Renal pelvis (tissue), 4 donors: Measurements from ENCODE around the gene WEE1. TPM values are rescaled to one million over a fixed set of nuclear protein-coding genes. Genes with fewer than 3 reads are reported as not detected.
A peak's percentile ranks its signal among the peaks of the same experiment; 100 is the strongest.

Experiments
- DNase-seq: peaks from one replicate; pipeline ENCODE4 v3.0.0-alpha.2; 2013
- polyA plus RNA-seq, 3 donors: library from polyadenylated mRNA; unstranded; fragments of 120-200 nt; gene quantifications; one replicate each; pipeline ENCODE4 v1.2.1, GENCODE V29; 2013; ENCODE audit not compliant: insufficient read length in 3 of 3

WEE1 gene
- polyA plus RNA-seq, 3 donors = 77.2 to 96.9 (median 91.3) TPM

DNA sequence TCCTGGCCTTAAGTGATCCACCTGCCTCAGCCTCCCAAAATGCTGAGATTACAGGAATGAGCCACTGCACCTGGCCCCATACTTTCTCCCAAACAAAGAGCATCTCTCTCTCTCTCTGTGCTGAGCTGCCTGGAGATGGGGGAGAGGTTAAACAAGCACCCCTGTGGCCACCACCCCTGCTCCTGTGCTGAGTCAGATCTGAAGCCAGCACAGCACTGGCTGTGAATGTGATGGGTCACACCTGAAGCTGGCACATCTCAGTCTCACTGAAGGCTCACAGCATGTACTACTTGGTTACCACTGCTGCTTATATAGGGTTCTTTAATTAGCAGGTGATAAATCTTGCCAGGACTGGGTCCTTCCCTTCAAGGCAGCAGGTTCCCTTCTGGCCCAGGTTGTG lies 10.8 kb upstream of the WEE1 start:
- no peak for DNase-seq

DNA sequence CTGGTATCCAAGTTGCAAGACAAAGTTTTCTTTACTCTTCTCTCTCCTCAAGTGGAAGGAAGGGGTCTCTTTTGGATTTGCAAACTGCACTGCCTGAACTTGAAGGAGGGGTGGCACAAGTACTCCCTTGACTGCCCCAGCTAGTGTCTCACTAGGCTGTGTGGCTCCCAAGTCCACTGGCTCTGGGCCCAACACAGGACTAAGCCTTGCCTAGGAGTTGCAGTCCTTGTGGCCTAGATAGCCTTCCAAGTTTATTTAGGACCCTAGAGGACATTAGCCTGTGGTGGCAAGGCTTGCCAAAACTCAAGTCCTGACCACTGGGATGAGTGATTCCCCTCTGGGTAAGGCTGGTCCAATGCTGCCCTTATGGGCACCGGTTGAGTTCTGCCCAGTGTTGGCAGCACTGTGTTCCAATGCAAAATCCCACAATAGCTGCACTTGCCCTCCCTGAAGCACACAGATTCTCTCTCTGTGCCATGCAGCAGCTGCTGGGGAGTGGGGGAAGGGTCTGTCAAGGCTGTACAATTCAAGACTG lies 10.2 kb upstream of the WEE1 start:
- DNase-seq = no peak

DNA sequence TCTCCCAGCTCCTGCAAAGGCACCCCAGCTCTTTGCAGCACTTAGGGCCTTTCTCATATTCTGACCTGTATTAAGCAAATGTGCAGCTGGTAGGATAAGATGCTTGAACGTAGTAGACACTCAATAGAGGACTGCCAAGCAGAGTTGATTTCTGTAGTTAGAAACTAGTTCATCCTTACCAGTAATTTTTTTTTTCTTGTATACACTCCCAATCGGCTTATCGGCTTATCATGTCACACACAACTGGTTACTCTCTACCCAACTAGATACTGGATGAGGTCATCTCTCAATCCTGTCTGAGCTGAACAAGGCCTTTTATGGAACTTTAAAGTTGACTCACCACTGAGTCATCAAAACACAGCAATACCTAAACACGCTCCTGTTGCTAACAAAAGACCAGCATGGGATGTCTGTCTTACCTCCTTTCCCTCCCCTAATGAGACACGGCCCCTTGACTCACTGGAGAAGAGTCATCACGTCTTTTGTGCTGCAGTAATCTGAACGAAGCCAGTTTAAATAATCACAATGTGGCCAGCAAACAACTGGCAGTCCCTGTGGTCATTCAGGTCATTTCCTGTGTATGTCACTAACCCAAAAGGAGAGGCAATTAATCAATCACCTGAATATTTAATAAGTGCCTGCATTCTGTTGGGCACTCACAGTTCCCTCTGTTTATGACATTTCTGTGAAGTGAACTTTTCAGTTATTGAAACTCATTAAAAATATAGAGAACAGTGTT lies 7.5 kb upstream of the WEE1 start:
- DNase-seq = no peak

DNA sequence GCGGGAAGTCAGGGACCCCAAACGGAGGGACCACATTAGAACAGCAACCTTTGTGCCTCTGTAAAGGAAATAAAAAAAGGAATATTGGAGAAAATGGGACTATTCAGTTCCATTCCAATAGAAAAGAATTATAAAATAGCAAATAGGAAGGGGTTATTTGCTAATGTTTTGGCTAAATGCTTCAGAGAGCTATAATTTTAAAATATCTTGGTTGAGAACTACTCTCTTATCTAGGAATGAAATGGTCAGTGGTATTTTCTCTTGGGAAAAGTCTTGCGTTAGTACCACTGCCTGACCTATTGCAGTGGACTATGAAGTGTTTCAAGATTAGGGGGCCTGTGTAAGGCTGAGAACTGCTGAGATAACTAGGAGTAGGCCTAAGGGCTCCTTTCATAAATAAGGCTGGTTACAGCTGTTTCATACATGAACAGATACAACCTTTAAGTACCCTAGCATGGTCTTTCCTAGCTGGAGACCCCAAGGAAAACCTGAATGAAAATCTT lies 6.9 kb upstream of the WEE1 start:
- DNase-seq = no peak

DNA sequence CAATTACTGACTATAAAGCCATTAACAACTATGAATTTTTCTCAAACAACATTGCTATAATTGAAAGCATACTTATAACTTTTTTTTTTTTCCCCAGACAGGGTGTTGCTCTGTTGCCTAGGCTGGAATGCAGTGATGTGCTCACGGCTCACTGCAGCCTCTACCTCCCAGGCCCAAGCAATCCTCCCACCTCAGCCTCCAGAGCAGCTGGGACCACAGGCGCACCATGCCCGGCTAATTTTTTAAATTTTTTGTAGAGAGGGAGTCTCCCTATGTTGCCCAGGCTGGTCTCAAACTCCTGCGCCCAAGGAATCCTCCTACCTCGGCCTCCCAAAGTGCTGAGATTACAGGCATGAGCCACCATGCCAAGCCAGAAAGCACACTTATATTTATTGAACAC lies 6.1 kb upstream of the WEE1 start:
- DNase-seq = no peak

DNA sequence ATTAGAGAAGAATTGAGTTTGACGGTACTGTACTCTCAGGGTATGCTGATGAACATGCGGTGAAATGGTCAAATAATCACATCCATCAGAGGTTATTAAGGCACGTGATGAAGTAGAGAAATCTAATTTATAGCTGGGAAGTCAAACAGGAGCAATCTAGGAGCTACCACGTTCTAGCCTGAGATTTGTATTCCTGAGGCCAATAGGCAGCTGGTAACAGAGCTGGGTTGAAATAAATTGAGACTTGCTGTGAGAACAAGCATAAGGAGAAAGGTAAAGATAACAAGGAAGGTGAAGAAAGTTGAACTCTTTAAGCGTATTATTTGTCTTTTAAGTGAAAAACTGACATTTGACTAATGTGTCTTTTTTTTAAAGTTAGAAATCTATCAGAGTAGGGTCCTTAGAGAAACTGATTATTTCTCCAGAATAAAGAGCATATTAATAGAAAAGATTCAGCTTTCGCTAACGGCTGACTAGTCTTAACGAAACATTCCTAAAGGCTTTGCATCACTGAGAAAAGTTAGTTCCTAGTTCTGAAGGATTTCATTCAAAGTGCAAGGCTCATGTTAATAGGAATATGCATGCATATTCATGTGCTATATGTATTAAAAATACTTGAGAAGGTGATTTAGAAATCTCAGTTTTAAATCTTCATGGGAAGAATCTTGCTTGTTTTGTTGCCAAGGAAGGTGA lies 5.2 kb upstream of the WEE1 start:
- DNase-seq = peak; percentile 43

DNA sequence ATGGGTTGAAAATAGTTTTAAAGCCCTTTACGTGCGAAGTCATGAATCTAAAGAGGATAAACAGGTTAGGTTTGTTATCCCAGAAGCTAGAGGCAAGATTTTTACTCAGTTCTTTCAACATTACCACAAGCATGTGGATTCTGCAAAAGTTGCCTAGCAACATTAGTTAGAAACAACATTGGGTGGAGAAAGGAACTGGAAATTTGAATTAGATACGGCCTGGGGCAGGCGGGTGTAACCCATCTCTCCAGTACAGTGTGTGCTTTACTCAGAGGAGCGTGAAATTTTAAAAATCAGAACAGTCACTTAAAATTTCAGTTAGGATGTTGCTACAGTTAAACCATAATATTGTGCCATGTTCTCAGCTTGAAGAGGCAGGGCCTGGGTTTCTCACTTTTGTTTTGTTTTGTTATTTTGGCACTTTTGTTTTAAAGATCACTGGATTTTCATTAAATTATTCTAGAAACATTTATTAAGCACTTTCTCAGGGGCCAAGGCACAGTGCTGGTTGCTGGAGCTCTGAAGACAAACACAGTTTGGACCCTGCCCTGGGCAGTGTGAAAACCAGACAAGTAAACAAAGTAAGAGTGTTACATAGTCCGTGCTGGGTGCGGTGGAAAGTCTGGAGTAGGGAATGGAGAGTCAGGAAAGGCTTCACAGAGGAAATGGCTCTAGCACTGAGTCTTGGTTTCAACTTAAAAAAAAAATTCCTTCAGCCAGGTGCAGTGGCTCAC lies 4.4 kb upstream of the WEE1 start:
- DNase-seq = peak; percentile 91

DNA sequence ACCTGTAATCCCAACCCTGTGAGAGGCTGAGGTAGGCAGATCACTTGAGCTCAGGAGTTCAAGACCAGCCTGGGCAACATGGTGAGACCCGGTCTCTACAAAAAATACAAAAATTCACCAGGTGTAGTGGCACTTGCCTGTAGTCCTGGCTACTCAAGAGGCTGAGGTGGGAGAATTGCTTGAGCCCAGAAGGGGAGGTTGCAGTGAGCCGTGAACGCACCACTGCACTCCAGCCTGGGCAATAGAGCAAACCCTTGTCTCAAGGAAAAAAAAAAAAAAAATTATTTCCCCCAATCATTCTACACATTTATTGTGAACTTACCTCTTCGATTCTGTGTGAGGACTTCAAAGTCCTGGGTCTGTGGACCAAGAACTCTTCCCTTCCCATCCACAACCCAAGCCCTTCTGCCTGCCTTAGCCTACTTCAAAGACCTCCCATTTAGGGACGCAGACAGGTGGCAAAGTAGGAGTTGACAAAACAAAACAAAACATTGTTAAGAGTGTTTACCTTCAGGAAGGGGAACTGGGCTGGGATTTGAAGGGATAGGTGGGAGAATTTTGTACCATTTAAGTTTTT lies 3.8 kb upstream of the WEE1 start:
- DNase-seq = no peak

DNA sequence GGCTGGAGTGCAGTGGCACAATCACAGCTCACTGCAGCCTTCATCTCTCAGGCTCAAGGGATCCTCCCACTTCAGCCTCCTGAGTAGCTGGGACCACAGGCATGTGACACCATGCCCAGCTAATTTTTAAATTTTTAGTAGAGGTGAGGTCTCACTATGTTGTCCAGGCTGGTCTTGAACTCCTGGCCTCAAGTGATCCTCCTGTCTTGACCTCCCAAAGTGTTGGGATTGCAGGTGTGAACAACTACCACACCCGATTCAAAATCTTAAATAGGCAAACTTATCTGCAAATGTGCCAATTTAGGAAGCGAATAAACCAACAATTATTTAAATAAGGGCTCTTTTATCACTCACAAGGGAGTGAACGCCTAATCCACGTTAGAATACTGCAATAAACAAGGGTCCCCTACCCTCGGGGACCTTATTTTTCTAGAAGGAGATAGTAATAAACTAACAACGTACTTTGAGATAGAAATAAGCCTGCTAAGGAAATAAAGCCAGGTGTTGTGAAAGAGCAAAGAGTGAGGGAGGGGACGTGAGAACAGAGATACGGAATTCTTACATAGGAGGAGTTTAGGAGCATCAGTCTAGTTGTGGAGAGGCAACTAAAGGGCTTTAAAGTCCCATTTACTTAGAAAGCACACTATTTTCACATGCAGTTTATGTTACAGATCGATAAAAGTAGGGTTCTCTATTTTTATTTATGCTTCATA lies 3.0 kb upstream of the WEE1 start:
- no peak for DNase-seq

DNA sequence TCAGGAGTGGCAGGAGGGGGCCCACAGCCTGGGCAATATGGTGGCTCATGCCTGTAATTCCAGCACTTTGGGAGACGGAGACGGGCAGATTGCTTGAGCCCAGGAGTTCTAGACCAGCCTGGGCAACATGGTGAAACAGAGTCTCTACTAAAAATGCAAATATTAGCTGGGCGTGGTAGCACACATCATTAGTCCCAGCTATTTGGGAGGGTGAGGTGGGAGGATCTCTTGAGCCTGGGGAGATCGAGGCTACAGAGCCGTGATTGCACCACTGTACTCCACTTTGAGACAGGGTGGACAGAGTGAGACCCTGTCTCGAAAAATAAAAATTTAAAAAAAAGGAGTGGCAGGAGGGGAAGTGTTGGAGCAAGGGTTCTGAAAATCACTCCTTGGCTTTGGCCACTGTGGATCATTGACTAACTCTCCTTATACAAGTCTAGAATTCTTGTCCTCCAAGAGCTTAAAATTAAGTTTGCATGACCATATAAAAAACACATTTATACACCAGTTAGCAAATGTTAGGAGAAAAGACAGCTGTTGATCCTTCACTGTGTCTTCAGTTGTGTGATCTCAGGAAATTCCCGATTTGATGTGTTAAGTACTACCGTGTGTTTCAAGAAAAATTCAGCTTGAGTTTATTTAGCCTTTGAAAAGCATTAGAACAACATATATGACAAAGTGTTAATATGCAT lies 2.3 kb upstream of the WEE1 start:
- DNase-seq = no peak

DNA sequence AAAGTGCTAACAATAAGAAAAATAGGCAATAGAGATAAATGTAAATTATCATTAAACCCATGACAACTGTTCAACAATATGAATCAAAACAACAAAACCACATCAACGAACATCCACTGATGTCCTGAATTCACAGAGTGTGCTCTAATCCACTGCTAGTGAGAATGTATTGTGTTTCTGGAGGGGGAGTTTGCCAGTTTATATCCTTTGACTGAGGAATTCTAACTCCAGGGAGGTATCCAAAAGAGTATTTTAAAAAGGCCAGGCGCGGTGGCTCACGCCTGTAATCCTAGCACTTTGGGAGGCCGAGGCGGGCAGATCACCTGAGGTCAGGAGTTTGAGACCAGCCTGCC lies 1.7 kb upstream of the WEE1 start:
- DNase-seq = no peak

DNA sequence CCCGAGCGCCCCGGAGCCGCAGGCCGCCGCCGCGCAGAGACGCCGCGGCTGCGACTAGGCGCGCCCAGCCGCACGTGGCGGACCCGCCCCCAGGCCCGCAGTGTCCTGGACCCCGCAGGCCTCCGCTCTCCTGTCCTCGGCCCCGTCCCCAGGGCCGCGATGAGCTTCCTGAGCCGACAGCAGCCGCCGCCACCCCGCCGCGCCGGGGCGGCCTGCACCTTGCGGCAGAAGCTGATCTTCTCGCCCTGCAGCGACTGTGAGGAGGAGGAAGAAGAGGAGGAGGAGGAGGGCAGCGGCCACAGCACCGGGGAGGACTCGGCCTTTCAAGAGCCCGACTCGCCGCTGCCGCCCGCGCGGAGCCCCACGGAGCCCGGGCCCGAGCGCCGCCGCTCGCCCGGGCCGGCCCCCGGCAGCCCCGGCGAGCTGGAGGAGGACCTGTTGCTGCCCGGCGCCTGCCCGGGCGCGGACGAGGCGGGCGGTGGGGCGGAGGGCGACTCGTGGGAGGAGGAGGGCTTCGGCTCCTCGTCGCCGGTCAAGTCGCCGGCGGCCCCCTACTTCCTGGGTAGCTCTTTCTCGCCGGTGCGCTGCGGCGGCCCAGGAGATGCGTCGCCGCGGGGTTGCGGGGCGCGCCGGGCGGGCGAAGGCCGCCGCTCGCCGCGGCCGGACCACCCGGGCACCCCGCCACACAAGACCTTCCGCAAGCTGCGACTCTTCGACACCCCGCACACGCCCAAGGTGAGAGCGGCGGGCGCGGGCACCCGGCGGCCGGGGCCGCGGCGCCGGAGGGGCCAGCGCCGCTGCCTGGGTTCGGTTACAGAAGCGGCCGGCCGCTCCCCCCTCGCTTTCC lies 528 bp downstream of the WEE1 start:
- DNase-seq = no peak

DNA sequence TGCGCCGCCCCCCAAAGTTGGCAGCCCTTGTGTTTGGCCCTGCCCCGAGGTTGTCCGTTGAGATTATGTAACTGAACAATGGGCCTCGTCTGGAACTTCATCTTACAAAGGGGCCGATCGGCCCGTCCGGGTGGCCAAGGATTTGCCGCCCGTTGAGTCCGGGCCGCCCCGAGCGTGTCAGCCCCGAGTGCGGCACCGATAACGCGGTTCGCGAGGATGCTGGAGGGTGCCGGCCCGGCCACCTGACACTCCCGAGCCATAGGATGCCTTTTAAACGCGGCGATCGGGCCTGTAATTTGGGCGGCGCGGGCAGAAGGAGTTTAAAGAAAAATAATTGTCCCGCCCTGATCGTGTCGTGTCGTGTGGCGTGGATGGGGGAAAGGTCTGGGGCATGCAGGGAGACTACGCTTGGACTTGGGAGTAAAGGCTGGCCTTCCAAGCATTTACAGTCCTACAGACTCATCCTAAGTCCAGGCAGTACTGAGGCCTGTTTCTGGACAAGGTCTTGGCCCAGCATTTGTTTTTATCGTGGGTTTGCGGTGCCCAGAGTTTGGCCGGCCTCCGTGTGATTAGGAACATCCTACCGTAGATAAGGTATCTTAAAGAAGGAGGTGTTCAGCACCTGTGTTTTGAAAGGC lies 1.3 kb downstream of the WEE1 start:
- no peak for DNase-seq

DNA sequence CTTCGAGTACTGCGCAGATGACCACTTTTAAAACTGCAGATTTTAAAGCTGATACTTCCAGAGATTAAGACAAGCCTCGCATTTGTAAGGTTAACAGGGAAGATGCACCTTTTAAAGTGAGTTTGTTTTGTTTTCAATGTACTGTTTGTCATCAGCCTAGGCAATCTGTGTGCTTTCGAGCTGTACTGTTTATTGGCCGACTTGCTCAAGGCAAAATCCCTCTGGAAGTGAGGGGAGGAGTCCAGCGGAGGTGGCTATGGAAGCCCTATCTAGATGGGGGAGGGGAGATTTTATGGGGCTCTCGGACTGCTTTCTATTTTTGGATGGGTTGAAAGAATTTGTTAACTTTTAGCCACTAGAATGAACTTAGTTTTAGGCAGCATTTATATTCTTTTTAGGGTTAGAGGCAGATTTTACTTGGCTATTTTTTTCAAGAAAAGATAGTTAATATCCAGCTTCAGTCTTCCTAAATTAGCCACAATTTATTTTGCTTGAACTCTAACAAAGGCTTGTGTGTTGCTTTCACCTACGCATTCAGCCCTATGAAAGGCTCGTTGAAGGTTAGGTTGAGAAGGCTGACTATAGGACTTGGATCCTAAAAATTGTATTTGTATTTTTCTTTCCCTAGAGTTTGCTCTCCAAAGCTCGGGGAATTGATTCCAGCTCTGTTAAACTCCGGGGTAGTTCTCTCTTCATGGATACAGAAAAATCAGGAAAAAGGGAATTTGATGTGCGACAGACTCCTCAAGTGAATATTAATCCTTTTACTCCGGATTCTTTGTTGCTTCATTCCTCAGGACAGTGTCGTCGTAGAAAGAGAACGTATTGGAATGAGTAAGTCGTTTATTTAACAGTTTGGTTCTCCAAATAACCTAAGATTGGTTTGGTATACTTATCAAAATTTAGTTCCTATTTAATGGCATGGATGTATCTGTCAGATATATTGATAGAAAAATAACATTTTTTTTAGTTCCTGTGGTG lies 2.1 kb downstream of the WEE1 start:
- DNase-seq = peak; percentile 89

DNA sequence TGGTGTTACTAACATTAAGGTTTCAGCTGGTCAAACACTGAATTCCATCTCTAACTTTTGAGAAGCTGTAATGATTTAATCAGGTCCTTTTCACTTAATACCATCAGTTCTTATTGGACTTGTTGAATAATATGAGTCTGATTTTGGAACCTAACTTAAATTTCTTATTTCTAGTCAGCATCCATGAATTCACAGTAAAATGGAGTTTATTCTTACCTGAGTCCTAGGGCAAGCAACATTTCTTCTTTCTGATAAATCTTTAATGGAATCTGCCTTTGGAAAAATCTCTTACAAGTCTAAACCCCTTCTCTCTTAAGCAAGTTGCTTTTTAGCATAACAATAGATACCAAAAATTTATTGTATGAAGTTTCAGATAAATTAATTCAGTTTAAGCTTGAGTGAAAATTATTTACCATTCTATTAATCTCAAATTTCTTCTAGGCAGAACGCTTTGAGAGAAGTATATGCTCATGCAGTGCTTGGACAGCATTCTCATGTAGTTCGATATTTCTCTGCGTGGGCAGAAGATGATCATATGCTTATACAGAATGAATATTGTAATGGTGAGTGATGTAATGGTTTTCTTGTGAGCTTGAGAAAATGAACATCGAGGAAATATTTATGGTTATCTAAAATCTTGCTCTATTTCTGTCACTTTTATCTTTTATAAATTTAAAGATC lies 3.4 kb downstream of the WEE1 start:
- no peak for DNase-seq

DNA sequence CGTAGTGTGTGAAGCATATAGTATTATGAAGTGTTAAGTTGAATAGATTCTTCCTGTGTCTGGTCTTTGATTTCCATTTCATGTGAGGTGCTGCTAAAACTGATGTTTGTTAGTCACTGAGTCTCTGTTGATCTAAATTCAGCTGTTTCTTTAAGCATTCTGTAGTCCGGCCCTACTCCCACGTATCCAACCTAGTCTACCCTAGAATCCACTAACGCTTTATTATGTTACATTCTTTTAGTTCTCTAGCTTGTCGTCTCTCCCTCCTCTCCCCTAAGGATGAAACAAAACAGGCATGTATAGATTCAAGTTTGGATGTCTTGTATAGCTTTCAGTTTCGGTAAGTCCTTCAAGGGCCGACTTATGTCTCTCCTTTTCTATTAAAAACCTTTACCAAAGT lies 4.1 kb downstream of the WEE1 start:
- DNase-seq = no peak

DNA sequence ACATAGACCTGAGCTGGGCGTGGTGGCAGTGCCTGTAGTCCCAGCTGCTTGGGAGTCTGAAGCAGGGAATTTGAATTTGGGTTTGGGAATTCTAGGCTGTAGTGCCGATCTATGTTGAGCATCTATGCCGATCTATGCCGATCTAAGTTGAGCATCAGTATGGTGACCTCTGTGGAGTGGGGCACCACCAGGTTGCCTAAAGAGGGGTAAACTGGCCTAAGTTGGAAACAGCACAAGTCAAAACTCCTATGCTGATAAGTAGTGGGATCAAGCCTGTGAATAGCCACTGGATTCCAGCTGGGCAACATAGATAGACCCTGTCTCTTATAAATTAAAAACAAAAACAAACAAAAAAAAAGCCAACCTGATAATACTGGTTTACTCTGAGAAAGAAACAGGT lies 7.4 kb downstream of the WEE1 start:
- no peak for DNase-seq
